Endothelial cell of umbilical vein (primary cell): ENCODE data around the gene ZNF697.

Source experiments
- CTCF ChIP-seq, 2 donors: IDR thresholded peaks; 1 replicate in 1 of 2; 2 replicates in 1 of 2; pipeline ENCODE4 v1.5.1; 2011; ENCODE audit warnings: low read length in 2 of 2, mild to moderate bottlenecking in 2 of 2, moderate library complexity in 2 of 2, control low read depth in 1 of 2, inconsistent platforms in 1 of 2, low read depth in 1 of 2; ENCODE audit not compliant: insufficient read depth in 1 of 2; ENCODE audit errors: extremely low read depth in 1 of 2
- EZH2 ChIP-seq: IDR thresholded peaks from 2 replicates; pipeline ENCODE4 v1.6.1; 2012; ENCODE audit warnings: borderline replicate concordance, low read depth, mild to moderate bottlenecking, moderate library complexity, low read length, inconsistent platforms; ENCODE audit not compliant: severe bottlenecking
- FOS ChIP-seq: IDR thresholded peaks from 2 replicates; pipeline ENCODE4 v1.6.1; 2011; ENCODE audit warnings: mild to moderate bottlenecking, low read length, moderate library complexity, borderline replicate concordance; ENCODE audit not compliant: insufficient read depth
- GATA2 ChIP-seq: IDR thresholded peaks from 2 replicates; pipeline ENCODE4 v1.7.0; 2011; ENCODE audit warnings: low read depth, mild to moderate bottlenecking, moderate library complexity, mixed read lengths, low read length; ENCODE audit not compliant: insufficient read length, insufficient read depth
- JUN ChIP-seq: IDR thresholded peaks from 2 replicates; pipeline ENCODE4 v1.6.1; 2011; ENCODE audit warnings: borderline replicate concordance, low read depth; ENCODE audit not compliant: insufficient read length, insufficient read depth
- MAX ChIP-seq: IDR thresholded peaks from 2 replicates; pipeline ENCODE4 v1.6.1; 2011; ENCODE audit not compliant: insufficient read depth, insufficient read length
- POLR2A ChIP-seq: IDR thresholded peaks from 2 replicates; pipeline ENCODE4 v1.6.1; 2012; ENCODE audit warnings: low read depth, mild to moderate bottlenecking, control low read depth, low read length
- POLR2AphosphoS5 ChIP-seq: IDR thresholded peaks from 2 replicates; pipeline ENCODE4 v1.6.1; 2012; ENCODE audit warnings: low read depth, mild to moderate bottlenecking, control low read depth, low read length, moderate library complexity; ENCODE audit not compliant: insufficient read depth

- no peak for TF ChIP-seq EZH2
- TF ChIP-seq CTCF (IDR thresholded peaks at IDR 0.05; ENCODE audit: extremely low read depth in 1 of 2, insufficient read depth in 1 of 2, low read depth in 1 of 2, low read length in 2 of 2) = no peak
- no peak for TF ChIP-seq POLR2A
- TF ChIP-seq JUN = no peak
- no peak for TF ChIP-seq GATA2
- no peak for TF ChIP-seq MAX
- no peak for TF ChIP-seq POLR2AphosphoS5
- no peak for TF ChIP-seq FOS
These were observed 16.0 kb downstream of the ZNF697 start for GRCh38 chr1:119632103-119632490.
